AG08396 (cell line): ENCODE measurements around the gene SLC7A11.

ENCODE experiments used
- DNase-seq: peaks from one replicate; pipeline ENCODE4 v3.0.0; 2012; ENCODE audit warnings: low spot score, mixed read lengths

SLC7A11 gene

GRCh38 chr4:138242076-138242833, at the start of gene SLC7A11:
Gene SLC7A11 (minus strand): TSS chr4:138242349. CDS start chr4:138242069, 280 bp downstream.
- DNase-seq: peak; percentile 55

GRCh38 chr4:138291431-138291830, 49.3 kb upstream of the SLC7A11 start:
- no peak for DNase-seq

- DNase-seq: no peak
These were observed 48.7 kb upstream of the SLC7A11 start for GRCh38 chr4:138290805-138291204.

GRCh38 chr4:138279286-138279685, 37.1 kb upstream of the SLC7A11 start:
- no peak for DNase-seq

- DNase-seq: no peak
These were observed 35.0 kb upstream of the SLC7A11 start for GRCh38 chr4:138277133-138277532.

- DNase-seq: peak; percentile 62
These were observed 33.9 kb upstream of the SLC7A11 start for GRCh38 chr4:138275963-138276621.

GRCh38 chr4:138275216-138275615, 33.1 kb upstream of the SLC7A11 start:
- DNase-seq: no peak

GRCh38 chr4:138269175-138269574, 27.0 kb upstream of the SLC7A11 start:
- DNase-seq: no peak

- DNase-seq: no peak
These were observed 25.7 kb upstream of the SLC7A11 start for GRCh38 chr4:138267835-138268234.

- DNase-seq: no peak
These were observed 24.8 kb upstream of the SLC7A11 start for GRCh38 chr4:138266948-138267347.

GRCh38 chr4:138263247-138263816, 21.2 kb upstream of the SLC7A11 start:
- DNase-seq: no peak

GRCh38 chr4:138262469-138262868, 20.3 kb upstream of the SLC7A11 start:
- DNase-seq: no peak

- DNase-seq: no peak
These were observed 19.9 kb upstream of the SLC7A11 start for GRCh38 chr4:138262030-138262429.

- DNase-seq: no peak
These were observed 17.7 kb upstream of the SLC7A11 start for GRCh38 chr4:138259824-138260223.

GRCh38 chr4:138259271-138259670, 17.1 kb upstream of the SLC7A11 start:
- DNase-seq: no peak

GRCh38 chr4:138256608-138257007, 14.5 kb upstream of the SLC7A11 start:
- DNase-seq: no peak

GRCh38 chr4:138255917-138256597, 13.9 kb upstream of the SLC7A11 start:
- no peak for DNase-seq

- DNase-seq: no peak
These were observed 10.4 kb upstream of the SLC7A11 start for GRCh38 chr4:138252551-138252950.

- no peak for DNase-seq
These were observed 9.8 kb upstream of the SLC7A11 start for GRCh38 chr4:138251938-138252337.

GRCh38 chr4:138249132-138249531, 7.0 kb upstream of the SLC7A11 start:
- no peak for DNase-seq

- no peak for DNase-seq
These were observed 5.9 kb upstream of the SLC7A11 start for GRCh38 chr4:138248058-138248457.

- DNase-seq: no peak
These were observed 5.5 kb upstream of the SLC7A11 start for GRCh38 chr4:138247643-138248042.

- DNase-seq: no peak
These were observed 1.2 kb upstream of the SLC7A11 start for GRCh38 chr4:138243369-138243768.
